NCI-H1417 (cell line): ENCODE data around the gene NLRC3.
"Not testable (repeated sequence)": the region's sequence is repeated elsewhere in the genome, so short reads cannot be mapped to it uniquely, and the experiment has no call there.

ENCODE experiments used
- DNase-seq, 3 experiments: peaks; one replicate each; lab custom pipeline; 2025; lab: John Stamatoyannopoulos, UW

Gene NLRC3

DNA sequence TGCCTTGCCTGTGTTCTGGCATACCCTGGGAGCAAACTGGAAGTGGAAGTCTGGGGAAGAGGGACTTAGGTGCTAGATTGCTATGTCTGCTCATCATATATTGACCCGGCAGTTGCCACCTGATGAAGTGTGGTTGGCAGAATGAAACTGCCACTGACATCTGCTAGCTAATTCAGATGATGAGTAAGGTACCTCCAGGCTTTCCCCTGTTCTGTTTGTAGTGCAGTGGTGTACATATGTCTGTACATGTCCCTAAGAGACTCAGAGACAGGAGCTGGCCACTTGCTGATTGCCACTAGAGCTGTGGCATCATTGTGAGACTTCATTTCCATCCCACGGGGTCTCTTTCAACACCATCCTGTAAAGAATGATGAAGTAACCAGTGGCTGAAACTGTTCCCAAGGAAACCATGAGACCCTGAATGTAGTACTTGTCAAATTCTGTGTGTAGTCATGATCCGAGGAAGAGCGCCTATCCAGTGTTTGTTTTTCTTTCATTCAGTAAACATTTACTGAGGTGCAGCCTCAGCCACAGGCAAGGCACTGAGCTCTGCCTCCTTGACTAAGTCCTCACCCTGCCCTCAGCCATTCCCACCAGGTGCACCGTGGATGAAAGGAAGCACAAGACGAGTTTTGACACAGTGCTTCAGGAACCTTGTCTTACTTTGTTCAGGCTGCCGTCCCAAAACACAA is 63.2 kb downstream of the NLRC3 start:
- no peak for DNase-seq

DNA sequence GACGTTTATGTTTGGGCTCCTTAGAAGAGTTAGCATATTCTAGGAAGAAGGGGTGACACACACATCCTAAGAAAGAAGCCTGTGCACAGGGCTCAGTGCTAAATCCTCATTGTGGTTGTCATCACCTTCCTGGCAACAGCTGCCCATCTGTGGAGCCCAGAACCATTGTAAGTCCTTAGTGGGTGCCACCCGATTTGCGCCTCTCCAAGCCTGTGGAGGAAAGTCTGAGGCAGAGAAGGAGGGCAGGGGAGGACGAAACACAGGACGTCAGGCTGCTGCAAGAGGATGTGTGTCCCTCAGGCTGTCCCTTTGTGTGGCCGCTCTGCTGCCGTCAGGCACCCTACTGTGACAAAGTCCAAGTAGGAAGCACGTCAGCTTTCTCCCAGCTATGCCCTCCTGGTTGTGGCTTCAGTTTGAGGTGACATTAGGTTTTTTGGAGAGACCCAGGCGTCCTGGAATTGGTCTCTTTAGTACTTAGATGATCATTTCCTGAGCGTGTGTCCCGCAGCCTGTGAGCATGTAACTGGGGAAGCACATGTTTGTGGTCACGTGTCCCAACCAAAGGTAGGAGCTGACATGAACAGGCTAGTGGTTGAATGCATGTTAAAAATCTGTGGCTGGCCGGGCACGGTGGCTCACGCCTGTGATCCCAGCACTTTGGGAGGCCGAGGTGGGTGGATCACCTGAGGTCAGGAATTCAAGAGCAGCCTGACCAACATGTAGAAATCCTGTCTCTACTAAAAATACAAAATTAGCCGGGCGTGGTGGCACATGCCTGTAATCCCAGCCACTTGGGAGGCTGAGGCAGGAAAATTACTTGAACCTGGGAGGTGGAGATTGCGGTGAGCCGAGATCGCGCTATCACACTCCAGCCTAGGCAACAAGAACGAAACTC is 65.7 kb downstream of the NLRC3 start:
- DNase-seq = no peak

- no peak for DNase-seq
Observed at GRCh38 chr16:3510416-3510815, 66.8 kb downstream of the NLRC3 start.

DNA sequence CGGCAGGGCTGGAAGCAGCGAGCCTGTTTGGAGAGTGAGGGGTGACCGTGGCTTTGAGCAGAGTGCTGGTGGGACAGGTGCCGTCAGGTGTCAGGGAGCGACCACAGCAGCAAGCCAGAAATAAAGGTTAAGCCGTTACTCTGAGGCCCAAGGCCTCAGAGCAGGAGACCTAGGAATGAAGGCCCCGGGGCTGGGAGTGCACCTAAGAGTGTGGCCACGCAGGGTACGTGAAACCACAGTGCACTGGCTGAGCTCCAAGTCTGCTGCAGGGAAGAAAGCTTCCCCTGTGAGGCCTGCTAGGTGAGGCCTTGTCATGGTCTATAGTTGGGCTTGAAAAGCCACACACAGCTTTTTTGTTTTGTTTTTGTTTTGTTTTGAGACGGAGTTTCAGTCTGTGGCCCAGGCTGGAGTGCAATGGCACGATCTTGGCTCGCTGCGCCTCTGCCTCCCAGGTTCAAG is 67.7 kb downstream of the NLRC3 start:
- DNase-seq = no peak

DNA sequence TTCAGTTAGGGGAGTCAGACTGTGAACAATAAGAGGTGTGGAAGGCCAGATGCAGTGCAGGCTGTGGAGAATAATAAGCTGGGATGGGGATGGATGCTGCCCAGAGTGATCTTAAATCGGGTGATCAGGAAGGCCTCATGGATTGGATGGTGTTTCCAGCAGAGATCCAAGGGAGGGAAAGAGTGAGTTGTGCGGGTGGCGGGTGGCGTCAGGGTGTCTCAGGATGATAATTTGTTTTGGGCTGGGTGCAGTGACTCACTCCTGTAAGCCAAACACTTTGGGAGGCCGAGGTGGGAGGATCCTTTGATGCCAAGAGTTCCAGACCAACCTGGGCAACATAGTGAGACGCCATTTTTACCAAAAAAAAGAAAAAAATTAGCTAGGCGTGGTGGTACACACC is 68.5 kb downstream of the NLRC3 start:
- no peak for DNase-seq

DNA sequence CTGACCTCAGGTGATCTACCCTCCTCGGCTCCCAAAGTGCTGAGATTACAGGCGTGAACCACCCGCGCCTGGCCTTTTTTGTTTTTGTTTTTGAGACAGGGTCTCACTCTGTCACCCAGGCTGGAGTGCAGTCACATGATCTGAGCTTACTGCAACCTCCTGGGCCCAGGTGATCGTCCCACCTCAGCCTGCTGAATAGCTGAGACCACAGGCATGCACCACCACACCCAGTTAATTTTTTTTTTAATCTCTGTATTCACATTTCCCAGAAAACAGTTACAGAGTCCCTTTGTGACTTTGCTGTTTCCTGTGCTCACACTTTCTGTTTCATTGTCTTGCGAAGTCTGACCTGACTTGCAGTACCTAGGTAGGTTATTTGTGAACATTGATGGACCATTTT is 73.7 kb downstream of the NLRC3 start:
- DNase-seq = no peak

GRCh38 chr16:3501783-3502400 is 75.3 kb downstream of the NLRC3 start:
- peak in 1 of 3 experiments; percentile 11 for DNase-seq

DNA sequence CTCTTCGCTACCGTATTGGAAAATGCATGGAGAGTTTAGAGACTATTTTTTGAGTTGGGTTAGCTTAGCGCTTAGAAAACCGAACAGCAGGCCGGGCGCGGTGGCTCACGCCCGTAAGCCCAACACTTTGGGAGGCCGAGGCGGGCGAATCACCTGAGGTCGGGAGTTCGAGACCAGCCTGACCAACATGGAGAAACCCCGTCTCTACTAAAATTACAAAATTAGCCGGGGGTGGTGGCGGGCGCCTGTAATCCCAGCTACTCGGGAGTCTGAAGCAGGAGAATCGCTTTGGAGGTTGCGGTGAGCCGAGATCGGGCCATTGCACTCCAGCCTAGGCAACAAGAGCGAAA is 75.8 kb downstream of the NLRC3 start:
- DNase-seq = not testable (repeated sequence)

DNA sequence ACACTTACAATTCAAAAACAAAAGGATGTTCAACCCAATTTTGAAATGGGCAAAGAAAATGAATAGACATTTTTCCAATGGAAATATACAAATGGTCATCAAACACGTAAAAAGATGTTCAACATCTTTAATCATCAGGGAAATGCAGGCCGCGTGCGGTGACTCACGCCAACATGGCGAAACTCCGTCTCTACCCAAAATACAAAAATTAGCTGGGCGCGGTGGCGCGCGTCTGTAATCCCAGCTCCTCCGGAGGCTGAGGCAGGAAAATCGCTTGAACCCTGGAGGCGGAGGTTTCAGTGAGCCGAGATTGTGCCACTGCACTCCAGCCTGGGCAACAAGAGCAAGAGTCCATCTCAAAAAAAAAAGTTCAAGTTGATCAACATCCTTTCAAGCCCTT is 78.2 kb downstream of the NLRC3 start:
- no peak for DNase-seq

- no peak for DNase-seq
Observed at GRCh38 chr16:3497771-3498170, 79.4 kb downstream of the NLRC3 start.

GRCh38 chr16:3496386-3496785 is 80.8 kb downstream of the NLRC3 start:
- no peak for DNase-seq

GRCh38 chr16:3495176-3495575 is 82.0 kb downstream of the NLRC3 start, which contains the start of gene C16orf90:
Gene C16orf90 (minus strand): TSS chr16:3495489. CDS start chr16:3495421, 68 bp downstream.
- no peak for DNase-seq

DNA sequence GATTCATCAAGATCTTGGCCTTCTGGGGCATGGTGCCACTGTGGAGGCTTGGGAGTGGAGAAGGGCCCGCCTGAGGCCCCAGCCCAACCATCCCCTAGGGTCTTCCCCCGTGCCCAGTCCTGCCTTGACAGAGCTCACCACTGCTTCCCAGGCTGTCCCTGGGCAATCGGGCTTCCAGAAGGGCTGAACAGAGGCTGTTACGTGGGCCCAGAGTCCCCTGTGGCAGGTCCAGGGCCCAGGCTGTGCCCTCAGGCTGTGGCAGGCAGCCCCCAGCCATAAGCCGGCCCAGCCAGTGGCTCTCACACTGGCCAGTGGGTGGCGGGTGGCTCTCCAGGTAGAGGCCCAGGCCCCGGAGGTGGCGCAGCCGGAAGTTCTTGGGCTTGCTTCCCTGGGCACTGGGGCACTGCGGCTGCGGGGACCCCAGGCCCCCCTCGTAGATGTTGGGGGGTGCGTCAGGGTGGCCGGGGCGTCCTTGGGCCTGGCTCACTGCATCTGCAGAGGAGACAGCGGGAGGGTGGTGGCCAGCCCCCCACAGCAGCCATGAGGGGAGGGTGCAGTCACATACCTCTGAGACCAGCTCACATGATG is 82.7 kb downstream of the NLRC3 start:
- DNase-seq = no peak

DNA sequence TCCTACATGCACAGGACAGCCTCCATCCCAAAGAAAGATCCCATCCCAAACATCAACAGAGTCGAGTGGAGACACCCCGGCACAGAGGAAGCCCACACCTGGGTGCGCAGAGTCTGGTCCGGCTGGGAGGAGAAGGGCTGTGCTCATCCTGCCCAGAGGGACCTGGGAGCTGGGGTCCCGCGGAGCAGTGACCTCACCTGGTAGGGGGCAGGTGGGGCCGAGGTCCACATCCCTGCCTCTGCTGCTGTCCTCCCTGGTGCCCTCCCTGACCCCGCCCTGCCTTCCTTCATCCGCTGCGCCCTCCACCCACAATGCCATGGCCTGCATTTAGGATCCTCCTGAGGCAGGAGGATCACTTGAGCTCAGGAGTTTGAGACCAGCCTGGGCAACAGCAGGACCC is 84.8 kb downstream of the NLRC3 start:
- DNase-seq = no peak

DNA sequence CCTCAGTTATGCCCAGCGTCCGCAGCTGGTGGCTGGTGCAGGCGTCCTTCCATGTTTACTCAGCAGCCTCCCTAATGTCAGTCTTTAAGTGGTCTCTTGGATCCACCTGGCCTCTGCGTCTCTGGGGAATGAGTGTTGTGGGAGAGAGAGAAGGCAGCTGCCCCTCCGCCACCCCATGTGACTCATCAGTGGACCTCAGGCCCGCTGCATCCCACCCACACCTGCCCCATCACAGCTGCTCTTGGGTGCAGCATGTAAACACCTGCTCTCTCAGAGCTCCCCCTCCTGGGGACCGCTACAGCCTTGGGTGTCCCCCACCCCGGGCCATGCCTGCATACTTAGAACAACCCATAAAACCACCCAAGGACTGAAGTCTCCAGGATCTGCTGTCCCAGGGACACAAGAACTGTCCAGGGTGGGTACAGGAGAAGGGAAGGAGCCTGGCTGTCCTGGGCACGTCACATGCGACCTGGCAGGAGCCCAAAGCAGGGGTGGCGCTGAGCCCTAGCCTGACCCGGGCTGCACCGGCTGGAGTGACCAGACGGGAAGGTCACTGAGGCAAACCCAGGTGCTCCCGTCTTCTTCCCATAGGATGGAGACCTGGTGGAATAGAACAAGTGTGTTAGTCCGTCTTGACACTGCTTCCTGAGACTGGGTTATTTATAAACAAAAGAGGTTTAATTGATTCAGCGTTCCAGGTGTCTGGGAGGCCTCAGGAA is 86.1 kb downstream of the NLRC3 start:
- DNase-seq = peak in 2 of 3 experiments; percentile 36 to 42
